ENCODE measurements around the gene IGLL1. TPM values are rescaled to one million over a fixed set of nuclear protein-coding genes. Genes with fewer than 3 reads are reported as not detected.
"Not testable (repeated sequence)": the region's sequence is repeated elsewhere in the genome, so short reads cannot be mapped to it uniquely, and the experiment has no call there.

The IGLL1 gene
- total RNA-seq, 1 experiment from 2014 or later, result not detected

GRCh38 chr22:23598805-23599518 is 18.9 kb upstream of the IGLL1 start:
- Histone ChIP-seq H3K4me3 (ENCODE audit: low read depth in 2 of 2, low read length in 2 of 2) (no peak overlapping the region), H3K27me3 (ENCODE audit: control insufficient read depth, insufficient read depth, low read length) (no peaks in the 10 kb centered on the region), H3K4me1 (ENCODE audit: control insufficient read depth, insufficient read depth, low read length) (no peaks in the 10 kb centered on the region), H3K9me3 (ENCODE audit: control insufficient read depth, insufficient read depth, low read depth, low read length) (no peaks in the 10 kb centered on the region), H3K36me3 (ENCODE audit: control insufficient read depth, insufficient read depth, low read length) (no peaks in the 10 kb centered on the region), H3K27ac (ENCODE audit: low read length) (no peak overlapping the region)
- ATAC-seq (no peak), DNase-seq (ENCODE audit: low read depth, low spot score) (no peak)
- intact Hi-C loops (cut with micrococcal nuclease; ENCODE audit: unreplicated experiment) (no loop called here), in situ Hi-C loops (cut with HindIII; ENCODE audit: low pct_unique_long_range_greater_than_20kb, low sequenced_read_pairs) (no loop called here)
- CTCF ChIA-PET, result no interaction called here
- POLR2A ChIA-PET, result no interaction called here
- TF ChIP-seq CTCF (IDR thresholded peaks at IDR 0.05), result no peak
- no peak for TF ChIP-seq SIN3A (IDR thresholded peaks at IDR 0.05; ENCODE audit: borderline replicate concordance, insufficient read depth, low read depth, low read length)
- TF ChIP-seq REST (IDR thresholded peaks at IDR 0.05; ENCODE audit: insufficient read depth in 1 of 2, low read depth in 2 of 2, low read length in 1 of 2), result no peak
- no peak for TF ChIP-seq POLR2AphosphoS5 (IDR thresholded peaks at IDR 0.05; ENCODE audit: low read depth, low read length)
- TF ChIP-seq TCF7L2 (IDR thresholded peaks at IDR 0.05; ENCODE audit: low read depth, low read length), result no peak
- BruUV-seq (replicated peaks), result no TSS peak

GRCh38 chr22:23597576-23598268 is 17.6 kb upstream of the IGLL1 start:
- CTCF ChIA-PET, result interaction anchor here (0.6 kb wide), 1 partner anchor 452 kb away, joined by 3 read pairs; no protein-coding TSS in a partner anchor
- BruUV-seq (replicated peaks); H3K4me3 ChIP-seq (ENCODE audit: low read depth in 2 of 2, low read length in 2 of 2); POLR2A ChIA-PET; in situ Hi-C loops (cut with HindIII; ENCODE audit: low pct_unique_long_range_greater_than_20kb, low sequenced_read_pairs); intact Hi-C loops (cut with micrococcal nuclease; ENCODE audit: unreplicated experiment); H3K36me3 ChIP-seq (ENCODE audit: control insufficient read depth, insufficient read depth, low read length); H3K27ac ChIP-seq (ENCODE audit: low read length); DNase-seq (ENCODE audit: low read depth, low spot score); H3K4me1 ChIP-seq (ENCODE audit: control insufficient read depth, insufficient read depth, low read length); H3K9me3 ChIP-seq (ENCODE audit: control insufficient read depth, insufficient read depth, low read depth, low read length); ATAC-seq; H3K27me3 ChIP-seq (ENCODE audit: control insufficient read depth, insufficient read depth, low read length): not testable (repeated sequence)

GRCh38 chr22:23595904-23596303 is 15.8 kb upstream of the IGLL1 start:
- BruUV-seq (replicated peaks); H3K27ac ChIP-seq (ENCODE audit: low read length); H3K36me3 ChIP-seq (ENCODE audit: control insufficient read depth, insufficient read depth, low read length); DNase-seq (ENCODE audit: low read depth, low spot score); in situ Hi-C loops (cut with HindIII; ENCODE audit: low pct_unique_long_range_greater_than_20kb, low sequenced_read_pairs); POLR2A ChIA-PET; intact Hi-C loops (cut with micrococcal nuclease; ENCODE audit: unreplicated experiment); H3K4me1 ChIP-seq (ENCODE audit: control insufficient read depth, insufficient read depth, low read length); ATAC-seq; H3K4me3 ChIP-seq (ENCODE audit: low read depth in 2 of 2, low read length in 2 of 2); H3K27me3 ChIP-seq (ENCODE audit: control insufficient read depth, insufficient read depth, low read length); CTCF ChIA-PET; H3K9me3 ChIP-seq (ENCODE audit: control insufficient read depth, insufficient read depth, low read depth, low read length): not testable (repeated sequence)

Measured in Panc1 (cell line).